ENCODE data around the gene LYPD8.

LYPD8 gene

GRCh38 chr1:248782416-248783141 is 27.0 kb upstream of the LYPD8 start:
- DNase-seq (ENCODE audit: low spot score), result no peak
- H3K27ac ChIP-seq, result no peak overlapping the region
- no peak overlapping the region for H3K4me3 ChIP-seq
- TF ChIP-seq, protein P1, sequence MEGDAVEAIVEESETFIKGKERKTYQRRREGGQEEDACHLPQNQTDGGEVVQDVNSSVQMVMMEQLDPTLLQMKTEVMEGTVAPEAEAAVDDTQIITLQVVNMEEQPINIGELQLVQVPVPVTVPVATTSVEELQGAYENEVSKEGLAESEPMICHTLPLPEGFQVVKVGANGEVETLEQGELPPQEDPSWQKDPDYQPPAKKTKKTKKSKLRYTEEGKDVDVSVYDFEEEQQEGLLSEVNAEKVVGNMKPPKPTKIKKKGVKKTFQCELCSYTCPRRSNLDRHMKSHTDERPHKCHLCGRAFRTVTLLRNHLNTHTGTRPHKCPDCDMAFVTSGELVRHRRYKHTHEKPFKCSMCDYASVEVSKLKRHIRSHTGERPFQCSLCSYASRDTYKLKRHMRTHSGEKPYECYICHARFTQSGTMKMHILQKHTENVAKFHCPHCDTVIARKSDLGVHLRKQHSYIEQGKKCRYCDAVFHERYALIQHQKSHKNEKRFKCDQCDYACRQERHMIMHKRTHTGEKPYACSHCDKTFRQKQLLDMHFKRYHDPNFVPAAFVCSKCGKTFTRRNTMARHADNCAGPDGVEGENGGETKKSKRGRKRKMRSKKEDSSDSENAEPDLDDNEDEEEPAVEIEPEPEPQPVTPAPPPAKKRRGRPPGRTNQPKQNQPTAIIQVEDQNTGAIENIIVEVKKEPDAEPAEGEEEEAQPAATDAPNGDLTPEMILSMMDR (IDR thresholded peaks at IDR 0.05), result no peak

DNA sequence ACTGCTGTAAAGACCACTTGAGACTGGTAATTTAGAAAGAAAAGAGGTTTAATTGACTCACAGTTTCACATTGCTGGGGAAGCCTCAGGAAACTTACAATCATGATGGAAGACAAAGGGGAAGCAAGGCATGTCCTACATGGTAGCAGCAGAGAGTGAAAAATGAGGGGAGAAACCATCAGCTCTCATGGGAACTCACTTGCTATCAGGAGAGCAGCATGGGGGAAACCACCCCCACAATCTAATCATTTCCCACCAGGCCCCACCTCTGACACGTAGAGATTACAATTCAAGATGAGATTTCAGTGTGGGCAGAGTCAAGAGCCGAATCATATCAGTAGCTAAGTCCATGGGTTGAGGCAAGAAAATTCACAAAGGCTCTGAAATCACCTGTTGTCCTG is 23.8 kb upstream of the LYPD8 start:
- Histone ChIP-seq H3K27ac (peak overlapping the region in 1 of 2 donors; percentile 7), H3K4me3 (no peak overlapping the region)
- DNase-seq (ENCODE audit: low spot score), result no peak
- TF ChIP-seq, protein P1 (IDR thresholded peaks at IDR 0.05), result no peak

- DNase-seq (ENCODE audit: low spot score), result no peak
These were observed 23.3 kb upstream of the LYPD8 start for GRCh38 chr1:248778906-248779305.

DNA sequence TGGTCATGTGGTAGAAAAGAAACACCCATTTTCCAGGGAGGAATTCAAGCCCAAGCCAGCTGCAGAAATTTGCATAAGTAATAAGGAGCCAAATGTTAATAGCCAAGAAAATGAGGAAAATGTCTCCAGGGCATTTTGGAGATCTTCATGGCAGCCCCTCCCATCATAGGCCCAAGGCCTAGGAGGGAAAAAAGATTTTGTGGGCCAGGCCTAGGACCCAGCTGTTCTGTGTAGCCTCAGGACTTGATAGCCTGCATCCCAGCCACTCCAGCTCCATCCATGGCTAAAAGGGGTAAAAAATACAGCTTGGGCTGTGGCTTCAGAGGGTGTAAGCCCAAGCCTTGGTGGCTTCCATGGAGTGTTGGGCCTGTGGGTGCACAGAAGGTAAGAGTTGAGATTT is 21.4 kb upstream of the LYPD8 start:
- no peak for DNase-seq (ENCODE audit: low spot score)
- TF ChIP-seq, protein P1 (IDR thresholded peaks at IDR 0.05), result no peak
- Histone ChIP-seq H3K27ac (no peak overlapping the region), H3K4me3 (no peak overlapping the region)

More at GRCh38 chr1:248778906-248779305, 23.3 kb upstream of the LYPD8 start:
- no peak overlapping the region for H3K4me3 ChIP-seq
- TF ChIP-seq, protein P1 (IDR thresholded peaks at IDR 0.05), result no peak
- peak overlapping the region in 1 of 2 donors; percentile 7 for H3K27ac ChIP-seq

GRCh38 chr1:248775441-248775840 is 19.9 kb upstream of the LYPD8 start:
- Histone ChIP-seq H3K4me3 (no peak overlapping the region), H3K27ac (no peak overlapping the region)
- TF ChIP-seq, protein P1 (IDR thresholded peaks at IDR 0.05), result no peak
- DNase-seq (ENCODE audit: low spot score), result no peak

GRCh38 chr1:248759644-248760043 is 4.1 kb upstream of the LYPD8 start:
- TF ChIP-seq, protein P1 (IDR thresholded peaks at IDR 0.05), result no peak
- no peak overlapping the region for H3K4me3 ChIP-seq
- no peak for DNase-seq (ENCODE audit: low spot score)
- H3K27ac ChIP-seq, result no peak overlapping the region

GRCh38 chr1:248758352-248758751 is 2.8 kb upstream of the LYPD8 start:
- TF ChIP-seq, protein P1 (IDR thresholded peaks at IDR 0.05), result no peak
- Histone ChIP-seq H3K27ac (no peak overlapping the region), H3K4me3 (no peak overlapping the region)
- DNase-seq (ENCODE audit: low spot score), result no peak

Measured in coronary artery (tissue), 2 donors.